GDM1 (cell line): Measurements from ENCODE around the gene CD58.
A peak's percentile ranks its signal among the peaks of the same experiment; 100 is the strongest.

Source experiments
- DNase-seq: peaks from one replicate; lab custom pipeline; 2025; lab: John Stamatoyannopoulos, UW

Gene CD58

GRCh38 chr1:116508085-116508983, 62.5 kb downstream of the CD58 start:
- no peak for DNase-seq

GRCh38 chr1:116507631-116508030, 63.2 kb downstream of the CD58 start:
- DNase-seq, result no peak

DNA sequence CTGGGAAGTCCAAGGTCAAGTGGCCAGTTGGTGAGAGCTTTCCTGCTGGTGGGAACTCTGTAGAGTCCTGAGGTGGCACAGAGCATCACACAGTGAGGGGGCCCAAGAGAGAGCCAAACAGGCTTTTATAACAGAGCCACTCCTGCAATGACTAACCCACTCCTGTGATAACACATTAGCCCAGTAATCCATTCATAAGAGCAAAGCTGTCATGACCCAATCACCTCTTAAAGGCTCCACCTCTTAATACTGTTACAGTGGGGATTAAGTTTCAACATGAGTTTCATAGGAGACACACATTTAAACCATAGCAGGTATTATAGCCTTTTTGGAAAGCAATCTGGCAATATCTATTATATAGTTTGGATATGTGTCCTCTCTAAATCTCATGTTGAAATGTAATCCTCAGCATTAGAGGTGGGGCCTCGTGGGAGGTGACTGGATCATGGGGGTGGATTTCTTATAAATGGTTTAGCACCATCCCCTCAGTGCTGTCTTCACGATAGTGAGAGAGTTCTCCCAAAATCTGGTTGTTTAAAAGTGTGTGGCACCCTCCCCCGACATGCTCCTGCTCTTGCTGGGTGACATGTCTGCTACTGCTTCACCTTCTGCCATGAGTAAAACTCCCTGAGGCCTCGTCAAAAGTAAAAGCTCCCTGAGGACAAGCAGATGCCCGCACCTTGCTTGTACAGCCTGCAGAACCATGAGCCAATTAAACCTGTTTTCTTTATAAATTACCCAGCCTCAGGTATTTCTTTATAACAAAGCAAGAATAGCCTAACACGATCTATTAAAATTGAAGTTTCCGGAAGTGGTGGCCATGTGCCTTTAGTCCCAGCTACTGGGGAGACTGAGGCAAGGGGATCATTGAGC, 64.5 kb downstream of the CD58 start:
- no peak for DNase-seq

DNA sequence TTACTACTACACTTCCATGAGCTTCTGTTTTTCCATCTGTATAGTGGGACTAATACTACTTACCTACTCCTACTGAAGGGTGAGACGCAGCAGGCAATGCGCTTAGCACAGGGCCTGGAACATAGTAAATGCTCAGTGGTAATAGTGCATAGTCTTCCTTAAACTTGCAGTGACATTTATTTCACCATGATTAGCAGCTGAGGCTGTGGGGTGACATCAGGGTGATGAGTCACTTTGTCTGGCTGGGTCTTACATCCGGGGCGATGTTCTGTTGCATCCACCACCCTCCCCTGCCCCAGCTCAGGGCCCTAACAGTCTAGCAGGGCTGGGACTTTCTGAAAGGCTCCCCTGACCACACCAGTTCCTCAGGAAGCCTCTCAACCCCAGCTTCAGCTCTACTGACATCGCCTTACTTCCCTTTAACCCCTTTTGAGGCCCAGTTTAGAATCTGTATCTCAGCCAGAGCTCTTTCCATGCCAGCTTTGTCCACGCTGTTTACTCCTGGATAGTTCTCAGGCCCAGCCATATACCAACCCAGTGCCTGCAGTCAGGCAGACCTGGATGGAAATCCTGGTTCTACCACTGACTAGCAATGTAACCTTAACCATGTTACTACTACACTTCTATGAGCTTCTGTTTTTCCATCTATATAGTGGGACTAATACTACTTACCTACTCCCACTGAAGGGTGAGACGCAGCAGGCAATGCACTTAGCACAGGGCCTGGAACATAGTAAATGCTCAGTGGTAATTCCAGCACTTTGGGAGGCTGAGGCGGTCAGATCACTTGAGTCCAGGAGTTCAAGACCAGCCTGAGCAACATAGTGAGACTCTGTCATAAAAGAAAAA, 66.3 kb downstream of the CD58 start:
- peak; percentile 91 for DNase-seq

- DNase-seq, result no peak
Observed at GRCh38 chr1:116503546-116504307, 67.1 kb downstream of the CD58 start.

DNA sequence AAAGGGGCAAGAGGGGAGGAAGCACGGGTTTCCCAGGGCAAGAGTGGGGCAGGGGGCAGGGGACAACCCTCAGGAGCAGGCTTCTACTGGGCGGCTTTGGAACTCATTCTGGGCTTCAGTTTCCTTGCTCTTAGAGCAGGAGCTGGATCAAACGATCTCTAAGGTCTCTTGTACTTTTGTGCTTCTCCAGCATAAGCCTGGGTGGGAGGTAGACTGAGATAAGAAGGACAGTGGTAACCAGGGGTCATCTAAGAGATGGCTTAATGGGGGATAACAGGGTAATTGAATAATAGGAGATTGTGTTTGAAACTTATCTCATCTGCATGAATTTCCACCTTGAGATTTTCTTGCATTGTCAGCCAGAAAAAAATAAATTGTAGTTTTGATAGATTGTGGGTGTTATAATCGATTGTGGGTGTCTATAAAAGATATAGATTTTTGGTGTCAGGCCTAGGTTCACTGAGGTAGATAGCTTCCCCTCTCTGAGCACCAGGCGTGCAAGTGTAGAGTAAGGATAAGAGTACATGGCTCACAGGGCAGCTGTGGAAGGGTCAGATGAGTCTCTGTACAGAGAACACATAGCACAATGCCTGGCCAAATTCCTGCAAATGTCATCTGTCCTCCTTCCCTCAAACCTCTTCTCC, 68.0 kb downstream of the CD58 start:
- no peak for DNase-seq

DNA sequence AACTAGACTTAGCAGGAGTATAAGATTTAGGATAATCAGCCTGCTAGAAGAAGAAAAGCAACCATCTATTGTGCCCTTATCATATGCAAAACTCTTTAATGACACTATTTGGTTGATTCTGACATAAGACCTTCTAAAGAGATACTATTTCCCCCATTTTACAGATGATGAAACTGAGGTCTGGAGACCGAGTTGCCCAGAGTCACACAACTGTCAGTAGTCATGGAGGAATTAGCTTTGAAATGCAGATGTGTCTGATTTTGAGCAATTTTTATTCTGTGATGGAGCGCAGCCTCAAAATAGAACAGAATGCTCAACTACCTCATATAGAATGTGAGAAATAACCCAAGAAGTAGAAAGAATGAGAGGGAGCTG, 69.0 kb downstream of the CD58 start:
- DNase-seq, result no peak

DNA sequence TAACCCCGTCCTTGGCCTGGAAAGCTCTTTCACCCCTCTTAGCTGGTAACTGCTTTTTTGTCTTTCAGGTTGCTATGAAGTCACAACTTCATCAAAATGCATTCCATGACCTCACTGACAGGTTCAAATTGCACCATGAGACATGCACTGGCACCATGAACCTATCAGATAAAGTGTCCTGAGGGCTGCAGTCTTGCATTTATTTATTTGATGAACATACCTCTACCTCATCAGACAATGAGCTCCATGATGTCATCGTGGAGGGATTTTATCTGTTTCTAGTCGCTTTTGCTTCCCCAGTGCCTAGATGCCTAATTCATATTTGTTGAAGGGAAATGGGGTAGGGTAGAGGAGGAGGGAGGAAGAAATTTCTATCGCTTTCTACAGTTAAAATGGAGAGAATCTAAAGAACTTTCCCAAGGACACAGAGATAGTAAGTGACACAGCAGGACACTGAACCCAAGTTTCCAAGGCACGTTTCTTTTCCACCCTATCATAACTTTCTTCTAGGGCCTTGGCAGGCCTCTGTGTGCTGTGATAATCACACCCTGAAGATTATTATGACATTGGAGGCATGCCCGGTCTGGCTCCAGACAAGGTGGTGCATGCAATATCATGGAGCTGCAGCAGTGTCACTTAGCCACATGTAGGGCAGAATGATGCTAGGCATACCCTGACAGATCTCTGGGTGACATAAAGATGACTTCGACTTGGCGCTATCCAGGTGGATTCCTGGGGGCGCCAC, 69.5 kb downstream of the CD58 start:
- DNase-seq, result no peak

DNA sequence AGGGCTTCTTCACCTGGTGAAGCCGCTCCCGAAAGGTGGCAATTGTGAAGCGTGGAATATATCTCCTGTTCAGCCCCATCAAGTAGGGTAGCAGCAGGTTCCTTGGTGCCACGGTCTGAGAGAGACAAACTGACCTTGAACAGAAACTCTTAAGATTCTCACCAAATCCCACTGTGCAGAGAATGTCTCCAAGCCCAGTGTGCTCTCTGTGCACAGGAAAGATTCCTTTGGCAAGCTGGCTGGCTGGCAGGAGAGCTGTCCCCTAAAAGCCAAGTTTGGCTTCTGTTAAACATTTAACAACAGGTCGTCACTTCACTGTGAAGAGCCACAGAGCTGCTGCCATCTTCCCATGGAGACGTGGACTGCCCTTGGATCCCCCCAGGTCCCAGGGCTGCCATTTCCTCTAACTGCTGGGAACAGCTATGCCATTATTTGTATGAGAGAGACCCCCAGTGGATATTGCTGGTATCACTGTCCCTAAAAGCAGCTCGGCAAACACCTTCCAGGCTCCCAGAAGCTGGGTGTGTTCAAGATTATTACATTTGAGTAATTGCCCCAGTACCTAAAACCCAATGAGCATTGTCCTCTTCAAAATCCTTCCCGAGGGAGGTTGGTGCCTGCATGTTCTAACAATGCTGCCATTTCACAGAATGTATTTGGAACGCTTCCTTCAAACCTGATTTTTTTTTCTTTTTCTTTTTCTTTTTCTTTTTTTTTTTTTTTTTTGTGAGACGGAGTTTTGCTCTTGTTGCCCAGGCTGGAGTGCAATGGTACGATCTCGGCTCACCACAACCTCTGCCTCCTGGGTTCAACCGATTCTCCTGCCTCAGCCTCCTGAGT, 71.8 kb downstream of the CD58 start:
- DNase-seq, result peak; percentile 48

DNA sequence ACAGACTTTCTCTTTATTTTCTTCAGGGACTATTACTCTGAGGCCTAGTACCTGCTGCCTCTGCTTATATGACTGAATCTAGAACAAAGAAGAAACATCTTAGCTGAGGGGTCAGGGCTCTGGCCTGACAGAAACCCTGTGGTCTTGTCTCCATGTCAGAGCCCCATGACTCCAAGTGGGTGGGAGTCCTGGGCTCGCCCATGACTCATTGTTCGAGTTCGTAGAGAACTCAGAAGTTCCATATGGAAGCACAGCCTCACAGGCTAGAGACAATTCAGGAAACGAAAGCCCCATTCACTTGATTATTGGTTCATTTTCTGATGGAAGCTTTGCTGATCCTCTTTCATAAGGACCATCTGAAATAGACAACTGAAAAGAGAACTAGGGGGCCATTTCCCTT, 73.2 kb downstream of the CD58 start:
- no peak for DNase-seq

DNA sequence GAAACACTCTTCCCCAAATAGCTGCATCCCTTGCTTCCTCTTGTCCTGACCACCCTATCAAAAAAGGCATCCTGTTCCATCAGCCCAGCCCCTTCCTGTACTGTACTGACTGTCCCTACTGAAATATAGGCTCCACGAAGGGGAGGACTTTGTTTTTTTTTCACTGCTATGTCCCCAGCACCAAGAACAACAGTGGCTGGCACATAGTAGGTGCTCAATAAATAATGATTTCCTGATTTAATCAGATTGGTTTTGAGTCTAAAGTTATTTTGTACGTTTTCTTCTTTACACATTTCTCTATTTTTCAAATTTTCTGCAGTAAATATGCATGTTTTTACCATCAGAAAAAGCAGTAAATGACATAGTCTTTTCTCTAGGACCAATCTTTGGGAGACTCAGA, 73.9 kb downstream of the CD58 start:
- DNase-seq, result no peak

- no peak for DNase-seq
Observed at GRCh38 chr1:116496380-116496779, 74.4 kb downstream of the CD58 start.

DNA sequence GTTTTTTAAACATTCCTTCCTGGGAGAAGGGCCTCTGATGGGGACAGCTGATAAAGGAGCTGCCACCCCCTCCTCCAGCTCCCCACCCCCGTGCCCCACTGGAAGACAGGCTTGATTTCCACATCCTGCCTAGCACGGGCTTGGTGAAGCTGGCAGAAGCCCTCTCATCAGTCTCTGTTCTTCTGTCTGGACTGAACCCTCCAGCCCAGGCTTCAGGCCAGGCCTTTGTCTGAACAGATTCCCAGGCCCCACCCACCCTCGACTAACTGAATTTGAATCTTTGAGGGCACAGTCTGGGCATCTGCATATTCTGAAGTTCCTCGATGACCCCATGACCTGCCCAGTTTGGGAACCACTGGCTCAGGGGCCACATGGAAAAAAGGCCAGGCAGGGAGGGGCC, 75.3 kb downstream of the CD58 start:
- no peak for DNase-seq

- DNase-seq, result no peak
Observed at GRCh38 chr1:116494745-116495144, 76.1 kb downstream of the CD58 start.

DNA sequence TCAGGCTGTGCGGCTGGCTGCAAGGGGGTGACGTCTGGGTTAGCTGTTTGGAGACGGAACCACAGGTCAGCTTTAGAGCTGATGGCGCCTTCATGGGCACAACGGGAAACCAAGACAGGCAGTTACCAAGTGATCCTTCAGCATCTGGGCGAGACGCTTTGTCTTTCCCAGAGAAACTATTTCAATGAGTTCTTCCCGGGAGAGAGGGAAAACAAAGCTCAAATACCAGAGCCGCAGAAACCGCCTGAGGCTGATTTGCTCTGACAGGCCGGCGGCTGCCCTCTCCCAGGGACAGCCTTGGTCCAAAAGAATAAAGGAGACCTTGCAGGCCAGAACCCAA, 76.5 kb downstream of the CD58 start:
- DNase-seq, result no peak

GRCh38 chr1:116493484-116494352, 77.1 kb downstream of the CD58 start:
- DNase-seq, result no peak

GRCh38 chr1:116493036-116493435, 77.8 kb downstream of the CD58 start:
- DNase-seq, result no peak

GRCh38 chr1:116492358-116492811, 78.4 kb downstream of the CD58 start:
- no peak for DNase-seq
